ENCODE measurements around the gene ZNF512.

DNA sequence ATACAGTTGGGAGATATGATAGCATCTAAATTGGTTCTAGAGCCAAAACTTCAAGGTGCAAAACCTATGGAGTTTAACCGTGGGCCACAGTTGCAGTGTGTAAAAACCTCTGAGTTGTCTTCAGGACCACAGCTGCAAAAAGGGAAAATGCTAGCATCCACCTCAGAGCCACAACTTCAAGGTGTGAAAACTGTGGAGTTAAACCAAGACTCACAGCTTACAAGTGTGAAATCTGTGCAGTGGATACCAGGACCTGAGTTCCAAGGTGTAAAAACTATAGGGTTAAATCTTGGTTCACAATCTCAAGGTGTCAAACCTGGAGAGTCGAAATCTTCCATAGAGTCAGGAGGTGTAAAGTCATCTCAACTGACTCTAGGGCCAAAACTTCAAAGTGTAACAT is 10.4 kb upstream of the ZNF512 start:
- no peak for TF ChIP-seq POLR2A (IDR thresholded peaks at IDR 0.05; ENCODE audit: low read depth, low read length)
- TF ChIP-seq POLR2AphosphoS5 (IDR thresholded peaks at IDR 0.05; ENCODE audit: low read depth, low read length), result no peak
- TF ChIP-seq TAF1 (IDR thresholded peaks at IDR 0.05; ENCODE audit: borderline replicate concordance, low read depth, low read length), result no peak
